ENCODE data around the gene STXBP3.

The STXBP3 gene

DNA sequence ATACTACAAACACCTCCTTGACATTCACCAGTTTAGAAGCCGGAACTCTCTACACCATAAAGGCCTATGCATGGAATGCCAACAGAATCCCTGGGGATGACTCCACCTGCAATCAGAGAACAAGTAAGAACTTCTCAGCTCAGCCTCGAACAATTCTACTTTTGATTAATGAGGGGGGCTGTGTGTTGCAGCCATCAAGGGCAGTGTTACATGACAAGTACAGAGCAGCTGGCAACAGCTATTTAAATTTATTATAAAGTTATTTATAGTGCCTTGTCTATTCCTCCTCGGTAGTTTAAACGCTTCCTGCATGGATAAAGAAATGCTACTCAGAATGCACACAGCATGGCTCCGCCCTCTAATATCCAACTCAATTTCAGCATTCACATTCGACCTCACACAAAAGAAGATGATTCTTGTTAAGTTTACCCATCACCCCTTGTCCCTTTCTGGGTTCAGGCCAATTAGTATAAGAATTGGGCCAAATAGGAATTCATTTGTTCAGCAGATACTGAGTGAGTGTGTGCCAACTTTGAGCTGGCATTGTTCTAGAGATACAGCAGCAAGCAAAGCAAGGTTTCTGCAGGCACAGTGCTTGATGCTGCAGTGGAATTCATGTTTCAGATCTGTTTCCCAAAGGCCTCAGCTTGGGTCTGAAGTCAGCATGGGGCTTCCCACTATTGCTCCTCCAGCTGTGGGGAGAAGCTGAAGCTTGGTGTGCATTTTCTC, 27.4 kb upstream of the STXBP3 start:
- peak; percentile 26 to 65 for DNase-seq (ENCODE audit: low read depth in 2 of 2)
- TF ChIP-seq, protein P1, sequence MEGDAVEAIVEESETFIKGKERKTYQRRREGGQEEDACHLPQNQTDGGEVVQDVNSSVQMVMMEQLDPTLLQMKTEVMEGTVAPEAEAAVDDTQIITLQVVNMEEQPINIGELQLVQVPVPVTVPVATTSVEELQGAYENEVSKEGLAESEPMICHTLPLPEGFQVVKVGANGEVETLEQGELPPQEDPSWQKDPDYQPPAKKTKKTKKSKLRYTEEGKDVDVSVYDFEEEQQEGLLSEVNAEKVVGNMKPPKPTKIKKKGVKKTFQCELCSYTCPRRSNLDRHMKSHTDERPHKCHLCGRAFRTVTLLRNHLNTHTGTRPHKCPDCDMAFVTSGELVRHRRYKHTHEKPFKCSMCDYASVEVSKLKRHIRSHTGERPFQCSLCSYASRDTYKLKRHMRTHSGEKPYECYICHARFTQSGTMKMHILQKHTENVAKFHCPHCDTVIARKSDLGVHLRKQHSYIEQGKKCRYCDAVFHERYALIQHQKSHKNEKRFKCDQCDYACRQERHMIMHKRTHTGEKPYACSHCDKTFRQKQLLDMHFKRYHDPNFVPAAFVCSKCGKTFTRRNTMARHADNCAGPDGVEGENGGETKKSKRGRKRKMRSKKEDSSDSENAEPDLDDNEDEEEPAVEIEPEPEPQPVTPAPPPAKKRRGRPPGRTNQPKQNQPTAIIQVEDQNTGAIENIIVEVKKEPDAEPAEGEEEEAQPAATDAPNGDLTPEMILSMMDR (IDR thresholded peaks at IDR 0.05; ENCODE audit: low read depth, low read length), result no peak
- no peak overlapping the region for H3K4me3 ChIP-seq (replicated peaks in 1 of 2; ENCODE audit: low read depth in 2 of 2, low read length in 2 of 2)

DNA sequence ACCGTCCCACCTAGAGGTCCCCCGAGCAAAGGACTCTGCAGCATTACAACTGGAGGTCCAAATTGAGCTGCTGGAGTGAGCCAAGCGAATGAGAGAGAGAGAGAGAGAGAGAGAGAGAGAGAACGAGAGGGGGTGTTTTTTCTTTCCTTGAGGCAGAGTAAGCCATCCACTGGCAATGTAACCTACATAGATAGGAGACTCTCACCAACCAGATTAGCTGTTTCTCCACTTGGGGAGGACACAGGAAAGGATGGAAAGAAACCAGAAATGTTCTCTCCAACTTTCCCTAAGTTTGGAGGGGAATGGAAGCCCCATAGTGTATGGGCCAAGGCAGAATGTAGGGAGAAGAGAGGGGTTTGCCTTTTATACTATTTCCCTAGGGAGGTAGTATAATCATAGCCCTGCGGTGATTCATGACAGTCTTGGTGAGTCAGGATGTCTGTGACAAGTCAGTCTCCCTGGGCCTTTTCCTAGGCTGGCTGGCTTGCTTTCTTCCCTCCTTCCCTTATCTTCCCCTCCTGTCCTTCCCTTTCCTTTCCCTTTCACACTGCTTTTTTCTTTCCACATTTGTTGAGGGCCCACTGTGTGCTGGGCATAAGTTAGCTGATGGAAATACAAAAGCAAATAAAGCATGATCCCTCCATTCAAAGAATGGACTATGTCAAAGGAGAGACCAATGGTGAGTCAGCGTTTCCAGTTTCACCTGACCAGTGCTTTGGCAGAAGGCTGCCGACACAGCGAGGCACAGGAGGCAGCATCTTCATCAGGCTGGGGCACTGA, 26.6 kb upstream of the STXBP3 start:
- TF ChIP-seq, protein P1 (IDR thresholded peaks at IDR 0.05; ENCODE audit: low read depth, low read length), result no peak
- no peak overlapping the region for H3K4me3 ChIP-seq (replicated peaks in 1 of 2; ENCODE audit: low read depth in 2 of 2, low read length in 2 of 2)
- DNase-seq (ENCODE audit: low read depth in 2 of 2), result peak; percentile 76 to 97

GRCh38 chr1:108722292-108722691, 24.2 kb upstream of the STXBP3 start:
- DNase-seq (ENCODE audit: low read depth in 2 of 2), result no peak
- no peak overlapping the region for H3K4me3 ChIP-seq (replicated peaks in 1 of 2; ENCODE audit: low read depth in 2 of 2, low read length in 2 of 2)
- TF ChIP-seq, protein P1 (IDR thresholded peaks at IDR 0.05; ENCODE audit: low read depth, low read length), result no peak

- TF ChIP-seq, protein P1 (IDR thresholded peaks at IDR 0.05; ENCODE audit: low read depth, low read length), result no peak
- no peak for DNase-seq (ENCODE audit: low read depth in 2 of 2)
- H3K4me3 ChIP-seq (replicated peaks in 1 of 2; ENCODE audit: low read depth in 2 of 2, low read length in 2 of 2), result no peak overlapping the region
These were observed 20.6 kb upstream of the STXBP3 start for GRCh38 chr1:108725906-108726305.

- no peak for DNase-seq (ENCODE audit: low read depth in 2 of 2)
- TF ChIP-seq, protein P1 (IDR thresholded peaks at IDR 0.05; ENCODE audit: low read depth, low read length), result no peak
These were observed 18.0 kb upstream of the STXBP3 start for GRCh38 chr1:108728327-108728923.

DNA sequence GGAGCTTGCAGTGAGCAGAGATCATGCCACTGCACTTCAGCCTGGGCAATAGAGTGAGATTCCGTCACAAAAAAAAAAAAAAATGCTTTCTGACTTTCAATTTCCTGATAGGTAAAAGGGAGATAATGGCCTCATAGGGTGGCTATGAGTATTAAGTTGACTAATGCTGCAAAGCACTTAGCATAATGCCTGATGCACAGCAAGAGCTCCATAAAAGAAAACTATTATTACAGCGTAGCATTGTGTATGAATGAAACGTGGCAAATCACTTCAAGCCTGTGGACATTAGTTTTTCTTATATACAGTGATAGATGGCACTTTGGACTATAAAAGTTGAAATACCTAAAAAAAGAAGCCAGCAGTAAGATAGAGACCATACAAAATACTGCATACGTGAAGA, 17.0 kb upstream of the STXBP3 start:
- H3K4me3 ChIP-seq (replicated peaks in 1 of 2; ENCODE audit: low read depth in 2 of 2, low read length in 2 of 2), result no peak overlapping the region
- DNase-seq (ENCODE audit: low read depth in 2 of 2), result no peak
- TF ChIP-seq, protein P1 (IDR thresholded peaks at IDR 0.05; ENCODE audit: low read depth, low read length), result no peak

More at GRCh38 chr1:108728327-108728923, 18.0 kb upstream of the STXBP3 start:
- H3K4me3 ChIP-seq (replicated peaks in 1 of 2; ENCODE audit: low read depth in 2 of 2, low read length in 2 of 2), result no peak overlapping the region
